ENCODE results near the gene FGFR3.

FGFR3 gene

DNA sequence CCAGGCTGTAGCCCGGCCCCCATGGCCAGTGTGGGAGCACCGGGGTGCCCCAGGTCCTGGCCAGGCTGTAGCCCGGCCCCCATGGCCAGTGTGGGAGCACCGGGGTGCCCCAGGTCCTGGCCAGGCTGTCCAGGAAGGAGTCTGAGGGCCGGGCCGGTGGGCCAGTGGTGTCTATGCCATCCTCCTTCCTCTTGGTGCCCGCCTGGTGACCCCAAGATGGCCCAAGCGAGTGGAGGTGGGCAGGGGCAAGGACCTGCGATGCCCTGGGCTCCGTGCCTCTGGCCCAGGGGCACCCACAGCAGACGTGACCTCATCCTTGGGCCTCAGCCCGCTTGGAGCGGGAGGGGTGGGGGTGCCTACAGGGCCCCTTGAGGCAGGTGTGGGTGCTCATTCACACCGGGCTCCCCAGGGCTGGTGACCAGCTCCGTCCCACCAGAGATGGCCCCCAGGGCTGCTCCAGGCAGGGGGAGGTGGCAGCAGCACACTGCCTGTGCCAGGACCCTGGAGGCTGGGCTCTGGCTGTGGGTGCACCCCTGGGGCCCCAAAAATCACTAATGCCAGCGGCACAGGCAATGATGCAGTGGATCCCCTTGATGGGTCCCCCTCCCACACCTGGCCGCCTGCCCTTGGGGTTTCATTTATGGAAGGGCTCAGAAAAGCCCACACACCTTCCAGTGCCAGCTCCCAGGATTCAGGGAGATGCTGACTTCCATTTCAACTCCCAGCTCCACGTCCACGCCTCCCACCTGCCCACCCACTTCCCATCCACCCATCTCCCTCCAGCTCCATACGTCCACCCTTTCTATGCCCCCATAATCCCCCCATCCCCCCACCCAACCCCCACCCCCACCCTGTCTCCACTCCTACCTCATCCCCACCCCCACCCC, 36.0 kb upstream of the FGFR3 start:
- Histone ChIP-seq H3K36me3 (ENCODE audit: insufficient read depth, low read length) (no peaks in the 10 kb centered on the region), H3K9ac (ENCODE audit: low read length) (no peak overlapping the region), H2AFZ (ENCODE audit: low read length) (no peak overlapping the region), H3K79me2 (ENCODE audit: insufficient read depth, low read length) (no peaks in the 10 kb centered on the region), H3K27me3 (ENCODE audit: insufficient read depth, low read length) (no peaks in the 10 kb centered on the region), H3K9me3 (ENCODE audit: low read length) (no peaks in the 10 kb centered on the region), H3K27ac (ENCODE audit: low read depth, low read length, poor library complexity, severe bottlenecking) (no peak overlapping the region), H3K4me2 (ENCODE audit: low read length) (no peak overlapping the region), H3K9me2 (ENCODE audit: low read depth, low read length) (no peaks in the 10 kb centered on the region), H3F3A (ENCODE audit: insufficient read depth, low read length) (no peaks in the 10 kb centered on the region), H4K20me1 (ENCODE audit: insufficient read depth, low read length) (no peaks in the 10 kb centered on the region), H3K4me1 (ENCODE audit: insufficient read depth, low read length, severe bottlenecking) (no peaks in the 10 kb centered on the region), H3K4me3 (ENCODE audit: low read depth, low read length, poor library complexity, severe bottlenecking) (no peak overlapping the region)
- TF ChIP-seq EZH2 (IDR thresholded peaks at IDR 0.05; ENCODE audit: borderline replicate concordance, low read length), result no peak
- TF ChIP-seq CTCF (IDR thresholded peaks at IDR 0.05; ENCODE audit: low read length), result no peak

GRCh38 chr4:1757836-1758235, 35.3 kb upstream of the FGFR3 start:
- no peaks in the 10 kb centered on the region for H4K20me1 ChIP-seq (ENCODE audit: insufficient read depth, low read length)
- H3K27ac ChIP-seq (ENCODE audit: low read depth, low read length, poor library complexity, severe bottlenecking), result no peak overlapping the region
- H3K9me3 ChIP-seq (ENCODE audit: low read length), result no peaks in the 10 kb centered on the region
- no peaks in the 10 kb centered on the region for H3K4me1 ChIP-seq (ENCODE audit: insufficient read depth, low read length, severe bottlenecking)
- H3K4me2 ChIP-seq (ENCODE audit: low read length), result no peak overlapping the region
- no peaks in the 10 kb centered on the region for H3K79me2 ChIP-seq (ENCODE audit: insufficient read depth, low read length)
- H3K36me3 ChIP-seq (ENCODE audit: insufficient read depth, low read length), result no peaks in the 10 kb centered on the region
- no peaks in the 10 kb centered on the region for H3K9me2 ChIP-seq (ENCODE audit: low read depth, low read length)
- H3F3A ChIP-seq (ENCODE audit: insufficient read depth, low read length), result no peaks in the 10 kb centered on the region
- no peaks in the 10 kb centered on the region for H3K27me3 ChIP-seq (ENCODE audit: insufficient read depth, low read length)
- no peak overlapping the region for H2AFZ ChIP-seq (ENCODE audit: low read length)
- no peak overlapping the region for H3K4me3 ChIP-seq (ENCODE audit: low read depth, low read length, poor library complexity, severe bottlenecking)
- H3K9ac ChIP-seq (ENCODE audit: low read length), result no peak overlapping the region
- no peak for TF ChIP-seq EZH2 (IDR thresholded peaks at IDR 0.05; ENCODE audit: borderline replicate concordance, low read length)
- TF ChIP-seq CTCF (IDR thresholded peaks at IDR 0.05; ENCODE audit: low read length), result no peak

DNA sequence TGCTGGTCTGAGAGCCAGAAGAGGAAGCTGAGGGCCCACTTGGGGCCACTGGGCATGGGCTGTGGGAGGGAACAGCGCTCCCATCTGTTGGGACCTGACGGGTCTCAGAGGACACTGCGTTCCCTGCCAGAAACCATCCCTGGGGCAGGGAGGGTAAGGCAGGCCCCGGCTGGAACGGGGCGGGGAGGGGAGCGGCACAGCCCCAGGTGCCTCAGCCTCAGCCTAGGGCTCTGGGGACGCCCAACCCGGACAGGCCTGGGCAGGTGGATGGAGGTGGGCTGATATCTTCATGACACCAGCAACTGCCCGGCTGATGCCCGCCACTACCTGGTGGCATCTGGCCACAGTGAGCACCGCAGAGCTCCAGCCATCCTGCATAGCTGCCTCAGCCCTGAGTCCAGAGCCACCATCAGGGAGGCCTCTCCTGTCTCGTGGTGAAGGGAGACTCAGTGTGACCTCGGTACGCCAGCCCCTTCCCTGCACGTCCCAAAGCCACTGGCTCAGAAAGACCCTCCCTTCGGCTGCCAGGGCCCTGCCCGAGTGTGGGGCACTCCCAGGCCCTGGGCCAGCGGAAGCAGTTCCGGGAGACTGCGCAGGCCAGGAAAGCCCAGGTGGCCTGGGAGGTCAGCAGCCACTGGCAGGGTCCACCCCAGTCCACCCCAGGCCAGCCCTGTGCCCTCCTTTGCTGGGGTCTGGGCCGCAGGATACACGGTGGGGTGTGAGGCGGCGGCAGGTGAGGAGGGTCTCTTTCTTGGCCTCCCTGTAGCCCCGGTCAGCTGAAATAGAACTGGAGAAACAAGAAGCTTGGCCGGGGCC, 34.6 kb upstream of the FGFR3 start:
- Histone ChIP-seq H3K27me3 (ENCODE audit: insufficient read depth, low read length) (no peaks in the 10 kb centered on the region), H3K4me1 (ENCODE audit: insufficient read depth, low read length, severe bottlenecking) (no peaks in the 10 kb centered on the region), H3K9ac (ENCODE audit: low read length) (no peak overlapping the region), H2AFZ (ENCODE audit: low read length) (no peak overlapping the region), H3K9me3 (ENCODE audit: low read length) (no peaks in the 10 kb centered on the region), H3K4me3 (ENCODE audit: low read depth, low read length, poor library complexity, severe bottlenecking) (no peak overlapping the region), H3K9me2 (ENCODE audit: low read depth, low read length) (no peaks in the 10 kb centered on the region), H3F3A (ENCODE audit: insufficient read depth, low read length) (no peaks in the 10 kb centered on the region), H3K79me2 (ENCODE audit: insufficient read depth, low read length) (no peaks in the 10 kb centered on the region), H3K27ac (ENCODE audit: low read depth, low read length, poor library complexity, severe bottlenecking) (no peak overlapping the region), H3K36me3 (ENCODE audit: insufficient read depth, low read length) (no peaks in the 10 kb centered on the region), H3K4me2 (ENCODE audit: low read length) (no peak overlapping the region), H4K20me1 (ENCODE audit: insufficient read depth, low read length) (no peaks in the 10 kb centered on the region)
- TF ChIP-seq EZH2 (IDR thresholded peaks at IDR 0.05; ENCODE audit: borderline replicate concordance, low read length), result no peak
- no peak for TF ChIP-seq CTCF (IDR thresholded peaks at IDR 0.05; ENCODE audit: low read length)
